HL-60 (cell line): Measurements from ENCODE around the gene LDB2.

ENCODE experiments used
- POLR2AphosphoS5 ChIP-seq: IDR thresholded peaks from 2 replicates; pipeline ENCODE4 v1.6.1; 2012; ENCODE audit warnings: low read depth
- SPI1 ChIP-seq: IDR thresholded peaks from 2 replicates; pipeline ENCODE4 v1.6.1; 2012; ENCODE audit warnings: low read depth, mild to moderate bottlenecking, borderline replicate concordance
- TF ChIP-seq, protein P1 (sequence below): IDR thresholded peaks from one replicate; pipeline ENCODE4 v1.5.1; 2011; ENCODE audit warnings: low read length, control low read depth, inconsistent platforms; ENCODE audit not compliant: insufficient read depth

DNA sequence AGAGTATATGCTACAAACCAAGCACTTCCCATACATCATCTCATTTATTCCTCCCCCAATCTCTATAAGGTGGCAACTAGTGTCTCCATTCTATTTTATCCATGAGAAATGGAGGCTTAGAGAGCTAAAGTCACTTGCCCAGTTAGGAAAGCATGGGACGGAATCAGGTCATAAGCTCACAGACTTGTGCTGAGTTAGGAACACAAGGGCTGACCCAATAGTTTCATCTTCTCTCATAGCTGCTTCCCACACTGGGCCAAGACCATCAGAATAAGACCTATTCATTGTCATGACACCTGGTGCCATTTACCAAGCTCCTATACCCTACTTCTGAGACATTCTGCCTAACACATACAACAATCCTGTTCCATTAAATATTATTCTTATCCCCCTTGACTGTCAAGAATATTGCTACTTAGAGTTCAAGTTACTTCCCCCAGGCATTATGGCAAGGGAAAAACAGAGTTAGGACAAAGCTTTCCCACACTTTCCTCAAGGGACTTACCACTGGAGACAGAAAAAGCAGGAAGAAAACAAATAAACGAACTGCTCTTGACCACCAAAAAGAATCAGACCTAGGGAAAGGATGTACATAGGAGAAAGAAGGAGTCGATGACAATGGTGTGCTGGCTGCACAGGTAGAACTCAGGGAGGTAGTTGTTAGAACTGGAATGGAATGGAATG lies 167.8 kb downstream of the LDB2 start:
- TF ChIP-seq, protein P1, sequence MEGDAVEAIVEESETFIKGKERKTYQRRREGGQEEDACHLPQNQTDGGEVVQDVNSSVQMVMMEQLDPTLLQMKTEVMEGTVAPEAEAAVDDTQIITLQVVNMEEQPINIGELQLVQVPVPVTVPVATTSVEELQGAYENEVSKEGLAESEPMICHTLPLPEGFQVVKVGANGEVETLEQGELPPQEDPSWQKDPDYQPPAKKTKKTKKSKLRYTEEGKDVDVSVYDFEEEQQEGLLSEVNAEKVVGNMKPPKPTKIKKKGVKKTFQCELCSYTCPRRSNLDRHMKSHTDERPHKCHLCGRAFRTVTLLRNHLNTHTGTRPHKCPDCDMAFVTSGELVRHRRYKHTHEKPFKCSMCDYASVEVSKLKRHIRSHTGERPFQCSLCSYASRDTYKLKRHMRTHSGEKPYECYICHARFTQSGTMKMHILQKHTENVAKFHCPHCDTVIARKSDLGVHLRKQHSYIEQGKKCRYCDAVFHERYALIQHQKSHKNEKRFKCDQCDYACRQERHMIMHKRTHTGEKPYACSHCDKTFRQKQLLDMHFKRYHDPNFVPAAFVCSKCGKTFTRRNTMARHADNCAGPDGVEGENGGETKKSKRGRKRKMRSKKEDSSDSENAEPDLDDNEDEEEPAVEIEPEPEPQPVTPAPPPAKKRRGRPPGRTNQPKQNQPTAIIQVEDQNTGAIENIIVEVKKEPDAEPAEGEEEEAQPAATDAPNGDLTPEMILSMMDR = no peak
- TF ChIP-seq SPI1 (no peak), POLR2AphosphoS5 (no peak)
